GM23248 (cell line): Measurements from ENCODE around the gene TPST1.

ENCODE experiments used
- EZH2 ChIP-seq: fragments of 200-600 bp; sonication (generic); IDR thresholded peaks from 2 replicates; pipeline ENCODE4 v1.6.1; 2018; ENCODE audit warnings: antibody characterized with exemption, mild to moderate bottlenecking; ENCODE audit not compliant: insufficient read depth, poor library complexity, severe bottlenecking
- EZH2phosphoT487 ChIP-seq: fragments of 200-600 bp; sonication (generic); IDR thresholded peaks from 2 replicates; pipeline ENCODE4 v1.6.1; 2018; ENCODE audit warnings: antibody characterized with exemption, moderate library complexity, mild to moderate bottlenecking, low read depth; ENCODE audit not compliant: insufficient read depth

GRCh38 chr7:66189695-66190503 lies 15.2 kb upstream of the TPST1 start:
- no peak for TF ChIP-seq EZH2phosphoT487
- TF ChIP-seq EZH2 = no peak
